ENCODE measurements around the gene MDFI.
A peak's percentile ranks its signal among the peaks of the same experiment; 100 is the strongest.

The MDFI gene

GRCh38 chr6:41638002-41638934 is at the start of gene MDFI:
Gene MDFI (plus strand): TSS chr6:41638468. CDS start chr6:41638750, 282 bp downstream.
- no peak for DNase-seq (ENCODE audit: low spot score)

GRCh38 chr6:41589223-41589622 is 49.0 kb upstream of the MDFI start:
- DNase-seq (ENCODE audit: low spot score), result peak; percentile 32

DNA sequence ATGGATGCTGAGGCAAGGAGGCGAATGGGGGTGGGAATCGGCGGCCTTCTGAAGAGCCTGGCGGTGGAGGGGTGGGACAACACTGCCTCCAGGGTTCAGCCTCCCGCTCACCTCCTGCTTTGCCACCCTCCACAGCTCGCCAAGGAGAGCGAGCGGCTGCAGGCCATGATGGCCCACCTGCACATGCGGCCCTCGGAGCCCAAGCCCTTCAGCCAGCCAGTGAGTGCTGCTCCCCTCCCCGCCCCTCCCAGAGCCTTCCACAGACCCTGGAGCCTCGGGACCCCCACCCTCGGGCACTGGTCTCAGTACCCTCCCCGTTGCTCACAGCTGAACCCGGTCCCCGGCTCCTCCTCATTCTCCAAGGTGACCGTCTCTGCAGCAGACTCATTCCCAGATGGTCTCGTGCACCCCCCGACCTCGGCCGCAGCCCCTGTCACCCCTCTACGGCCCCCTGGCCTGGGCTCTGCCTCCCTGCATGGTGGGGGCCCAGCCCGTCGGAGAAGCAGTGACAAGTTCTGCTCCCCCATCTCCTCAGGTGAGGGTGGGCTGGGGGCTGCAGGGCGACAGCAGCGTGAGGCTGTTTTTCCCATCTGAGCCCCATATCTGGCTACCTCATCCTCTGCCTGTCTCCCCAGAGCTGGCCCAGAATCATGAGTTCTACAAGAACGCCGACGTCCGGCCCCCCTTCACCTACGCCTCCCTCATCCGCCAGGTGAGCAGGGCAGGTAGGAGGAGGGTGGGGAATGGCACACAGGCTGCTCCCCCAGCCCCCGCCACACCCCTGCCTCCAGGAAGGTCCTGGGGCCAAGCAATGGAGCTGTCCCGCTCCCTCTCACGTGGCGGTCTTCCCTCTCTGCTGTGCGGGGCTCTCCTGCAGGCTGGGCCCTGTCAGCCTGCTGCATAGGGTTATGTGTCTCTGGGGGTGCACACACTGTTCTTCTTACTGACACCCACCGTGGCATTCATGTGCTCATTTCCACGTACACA is 48.3 kb upstream of the MDFI start:
- DNase-seq (ENCODE audit: low spot score), result no peak

GRCh38 chr6:41591122-41591521 is 47.1 kb upstream of the MDFI start:
- no peak for DNase-seq (ENCODE audit: low spot score)

DNA sequence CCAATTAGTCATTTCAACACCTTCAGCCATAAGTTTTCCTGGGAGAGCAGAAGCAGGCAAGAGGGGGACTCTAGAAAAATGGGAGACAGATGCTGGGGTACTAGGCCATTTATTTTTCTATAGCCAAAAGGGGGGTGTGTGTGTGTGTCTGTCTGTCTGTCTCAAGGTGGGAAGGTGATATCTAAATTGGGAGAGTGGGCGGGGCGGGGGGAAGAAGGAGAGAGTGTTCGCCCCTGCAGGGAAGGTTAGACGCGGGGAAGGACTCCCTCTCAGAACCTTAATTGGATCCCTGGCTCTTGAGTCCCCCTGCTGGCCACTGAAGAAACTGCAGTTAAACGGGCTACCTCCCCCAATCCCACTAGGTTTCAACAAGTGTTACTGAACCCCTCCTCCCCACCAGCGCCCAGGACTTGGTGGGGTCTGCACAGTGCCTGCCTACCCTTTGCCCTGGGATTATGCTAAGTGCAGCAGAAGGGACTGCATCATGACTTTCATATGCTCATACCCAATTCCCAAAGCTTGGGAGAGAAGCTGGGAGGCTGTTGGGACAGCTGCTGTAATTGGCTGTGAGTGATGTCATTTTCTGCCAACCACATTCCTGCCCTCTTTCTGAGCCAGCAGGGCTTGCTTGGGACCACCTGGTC is 46.3 kb upstream of the MDFI start:
- DNase-seq (ENCODE audit: low spot score), result peak; percentile 76

DNA sequence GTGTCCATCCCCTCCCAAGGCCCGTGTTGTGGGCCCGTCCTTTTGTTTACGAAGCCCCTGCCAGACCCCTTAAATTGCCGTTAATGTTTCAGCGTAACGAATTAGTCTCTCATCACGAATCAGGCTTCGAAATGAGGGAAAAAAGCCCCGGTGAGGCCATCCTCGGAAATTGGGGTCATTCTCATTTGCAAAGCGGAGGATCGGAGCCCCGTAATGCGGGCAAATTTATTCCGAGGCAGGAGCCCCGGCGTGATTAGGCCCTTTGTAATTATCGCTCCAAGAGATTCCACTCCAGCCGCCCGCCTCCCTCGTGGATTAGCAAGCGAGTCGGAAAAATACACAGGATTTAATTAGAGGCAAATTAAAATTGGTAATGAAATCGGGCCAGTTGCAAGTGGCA is 44.9 kb upstream of the MDFI start:
- DNase-seq (ENCODE audit: low spot score), result no peak

GRCh38 chr6:41593839-41594238 is 44.4 kb upstream of the MDFI start:
- no peak for DNase-seq (ENCODE audit: low spot score)

GRCh38 chr6:41594326-41594725 is 43.9 kb upstream of the MDFI start:
- no peak for DNase-seq (ENCODE audit: low spot score)

GRCh38 chr6:41594766-41595165 is 43.5 kb upstream of the MDFI start:
- no peak for DNase-seq (ENCODE audit: low spot score)

GRCh38 chr6:41595166-41595565 is 43.1 kb upstream of the MDFI start:
- DNase-seq (ENCODE audit: low spot score), result no peak

DNA sequence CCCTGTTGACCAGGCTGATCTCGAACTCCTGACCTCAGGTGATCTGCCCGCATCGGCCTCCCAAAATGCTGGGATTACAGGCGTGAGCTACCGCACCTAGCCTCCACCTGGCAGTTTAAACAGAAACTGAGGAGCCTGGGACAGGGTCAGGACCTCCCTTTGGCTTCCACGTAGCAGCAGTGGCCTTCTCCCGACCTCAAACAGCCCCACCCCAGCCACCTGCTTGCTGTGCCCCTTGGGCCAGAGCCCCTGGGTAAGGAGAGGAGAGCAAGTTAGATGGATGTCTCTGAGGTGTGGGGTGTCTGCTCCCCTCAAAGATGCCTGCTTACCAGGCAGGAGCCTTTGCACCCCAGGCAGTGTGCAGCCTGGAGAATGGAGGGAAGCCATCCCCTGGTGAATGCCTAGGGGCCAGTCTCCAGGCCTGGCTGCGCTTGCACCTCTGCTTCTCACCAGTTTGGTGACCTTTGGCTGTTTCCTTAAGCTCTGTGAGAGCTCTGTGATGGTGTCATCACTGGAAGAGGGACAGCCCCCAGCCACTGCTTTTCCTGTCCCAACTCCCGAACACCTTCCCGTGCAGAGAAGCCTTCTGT is 42.1 kb upstream of the MDFI start:
- DNase-seq (ENCODE audit: low spot score), result no peak

DNA sequence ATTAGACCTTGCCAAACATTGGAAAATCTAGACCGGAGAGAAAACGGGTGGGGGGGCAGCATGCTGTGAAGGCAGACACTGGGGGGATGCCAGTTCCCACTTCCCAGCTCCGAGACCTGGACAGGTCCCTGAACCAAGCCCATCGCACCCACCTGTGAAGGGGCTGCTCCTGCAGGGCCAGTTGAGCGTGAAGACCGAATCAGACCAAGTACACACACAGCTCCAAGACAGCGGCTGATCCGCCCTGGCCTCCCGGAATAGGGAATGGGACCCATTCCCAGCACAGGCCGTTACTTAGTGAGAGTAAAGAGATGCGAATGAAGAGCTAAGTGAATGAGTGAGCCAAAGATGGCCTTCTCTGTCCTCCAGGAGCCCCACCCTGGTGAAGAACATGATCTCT is 41.5 kb upstream of the MDFI start:
- no peak for DNase-seq (ENCODE audit: low spot score)

- DNase-seq (ENCODE audit: low spot score), result no peak
Measured at GRCh38 chr6:41597246-41598000, 40.8 kb upstream of the MDFI start.

- DNase-seq (ENCODE audit: low spot score), result no peak
Measured at GRCh38 chr6:41598670-41599014, 39.6 kb upstream of the MDFI start.

DNA sequence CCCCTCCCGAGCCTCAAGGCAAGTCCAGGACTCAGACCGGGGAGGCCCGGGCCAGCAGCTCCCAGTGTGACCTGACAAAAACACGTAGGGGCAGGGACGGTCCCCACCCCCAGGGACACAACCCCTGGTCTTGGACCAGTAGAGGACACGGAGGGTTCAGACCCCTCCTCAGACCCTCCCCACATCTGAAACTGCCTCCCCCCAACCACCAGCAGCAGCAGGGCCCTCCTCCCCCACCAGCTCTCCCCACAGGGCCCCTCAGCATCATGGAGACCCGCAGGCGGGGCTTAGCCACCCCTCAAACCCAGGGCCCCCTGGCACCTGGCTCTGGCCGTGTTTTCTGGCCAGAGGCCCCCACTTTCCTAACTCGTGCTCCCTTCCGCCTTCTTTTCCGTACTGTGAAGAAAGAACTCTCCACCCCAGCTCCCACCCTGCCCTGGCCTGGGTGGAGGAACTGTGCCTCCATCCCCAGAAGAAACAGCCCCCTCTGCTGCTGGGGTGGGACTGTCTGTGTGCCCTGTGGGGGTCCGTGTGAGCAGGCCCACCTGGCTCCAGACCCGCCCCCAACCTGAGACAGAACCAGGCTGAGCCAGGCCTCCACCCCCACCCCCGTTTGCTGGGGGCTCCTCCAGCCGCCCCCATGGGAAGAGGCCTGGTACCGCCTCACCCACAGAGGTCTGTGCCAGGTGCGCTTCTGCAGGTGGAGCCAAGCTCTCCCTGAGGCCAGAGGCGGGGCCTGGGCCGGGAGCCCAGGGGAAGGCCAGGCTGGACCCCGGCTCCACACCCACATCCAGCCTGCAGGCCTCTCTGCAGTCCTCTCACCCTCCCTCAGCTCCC is 39.0 kb upstream of the MDFI start:
- no peak for DNase-seq (ENCODE audit: low spot score)

DNA sequence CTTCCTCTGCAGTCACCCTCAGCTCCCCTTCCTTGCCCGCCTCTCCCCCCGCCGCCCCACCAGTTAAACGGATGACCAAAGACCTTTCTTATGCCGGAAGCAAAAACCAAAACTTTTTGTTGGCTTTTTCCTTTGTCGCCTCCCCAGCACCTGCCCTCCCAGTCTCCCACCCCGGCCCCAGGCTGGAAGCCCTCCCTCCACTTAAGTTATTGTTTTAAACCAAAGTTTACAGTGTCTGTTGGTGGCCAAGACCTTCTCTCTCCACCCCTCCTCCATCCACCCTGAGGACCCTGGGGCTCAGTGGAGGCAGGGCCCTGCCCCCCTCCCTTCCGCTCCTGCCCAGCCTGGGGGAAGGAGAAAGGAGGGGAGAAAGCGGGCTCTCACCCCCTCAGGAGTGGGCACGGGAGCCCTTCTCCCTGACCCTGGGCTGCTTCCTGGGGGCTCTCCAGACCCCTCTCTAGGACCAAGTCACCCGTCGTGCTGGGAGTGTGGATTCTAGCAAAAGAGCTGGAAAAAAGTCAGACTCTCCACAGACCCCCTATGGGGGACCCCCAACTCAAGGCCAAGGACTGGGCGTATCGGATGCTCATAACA is 38.3 kb upstream of the MDFI start:
- DNase-seq (ENCODE audit: low spot score), result no peak

DNA sequence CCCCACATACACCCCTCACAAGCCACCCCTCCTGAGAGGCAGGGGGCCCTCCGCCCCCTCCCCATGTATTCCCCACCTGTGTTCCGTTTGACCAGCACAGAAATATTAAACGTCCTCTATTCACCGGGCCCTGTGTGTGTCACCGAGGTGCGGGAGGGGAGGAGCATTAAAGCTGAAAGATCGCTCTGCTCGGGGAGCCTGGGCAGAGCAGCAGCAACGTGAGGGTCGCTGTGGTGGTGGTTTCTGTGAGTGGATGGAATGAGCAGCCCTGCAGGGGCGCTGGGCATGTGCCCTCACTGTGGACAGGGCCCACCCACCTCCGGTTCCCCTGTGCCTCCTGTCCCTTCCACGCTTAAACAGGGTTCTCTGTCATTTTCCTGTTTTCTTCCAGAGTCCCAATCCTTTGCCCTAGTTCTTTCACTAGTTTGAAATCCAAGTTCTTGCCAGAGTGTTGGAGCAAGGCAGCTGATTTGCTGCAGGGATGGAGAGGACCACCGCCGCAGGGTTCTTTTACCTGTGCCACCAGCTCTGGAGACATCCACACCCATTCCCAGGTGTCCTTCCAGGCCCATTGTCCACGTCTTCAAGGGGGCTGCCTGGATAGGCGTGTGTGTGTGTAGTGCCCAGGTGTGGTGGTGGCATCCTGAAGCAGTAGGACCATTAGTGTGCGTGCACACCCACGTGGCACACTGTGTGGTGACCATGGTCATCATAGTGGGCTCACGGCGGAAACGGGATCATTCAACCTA is 37.6 kb upstream of the MDFI start:
- DNase-seq (ENCODE audit: low spot score), result no peak

GRCh38 chr6:41601248-41601549 is 37.1 kb upstream of the MDFI start:
- DNase-seq (ENCODE audit: low spot score), result no peak

- DNase-seq (ENCODE audit: low spot score), result no peak
Measured at GRCh38 chr6:41602422-41602743, 35.9 kb upstream of the MDFI start.
